ENCODE data around the gene KLRF1. TPM values are rescaled to one million over a fixed set of nuclear protein-coding genes. Genes with fewer than 3 reads are reported as not detected.

KLRF1 gene
- total RNA-seq, 1 experiment from 2014 or later: not detected

- Mint-ChIP-seq H3K36me3 (ENCODE audit: insufficient read depth, unreplicated experiment) (no peaks in the 10 kb centered on the region), H3K27ac (ENCODE audit: unreplicated experiment) (no peak overlapping the region), H3K27me3 (ENCODE audit: unreplicated experiment) (no peaks in the 10 kb centered on the region), H3K4me3 (ENCODE audit: low read depth, unreplicated experiment) (no peak overlapping the region), H3K4me1 (ENCODE audit: low read depth, unreplicated experiment) (peaks cover 8% of the 10 kb centered on the region), H3K9me3 (ENCODE audit: low read depth, unreplicated experiment) (no peaks in the 10 kb centered on the region)
- intact Hi-C loops (cut with micrococcal nuclease; ENCODE audit: unreplicated experiment): no loop called here
- no peak for DNase-seq
- no TSS peak for BruUV-seq (replicated peaks)
- CTCF ChIA-PET: no interaction called here
- TF ChIP-seq CTCF (IDR thresholded peaks at IDR 0.05; ENCODE audit: unreplicated experiment): no peak
These were observed 40.2 kb downstream of the KLRF1 start for GRCh38 chr12:9867531-9867930.

GRCh38 chr12:9868311-9868801, 41.1 kb downstream of the KLRF1 start:
- CTCF ChIA-PET: no interaction called here

GRCh38 chr12:9868951-9869306, 41.6 kb downstream of the KLRF1 start:
- H3K4me3 Mint-ChIP-seq (ENCODE audit: low read depth, unreplicated experiment): peak overlapping the region; percentile 64
- no TSS peak for BruUV-seq (replicated peaks)

More at GRCh38 chr12:9868311-9868801, 41.1 kb downstream of the KLRF1 start:
- no peaks in the 10 kb centered on the region for H3K9me3 Mint-ChIP-seq (ENCODE audit: low read depth, unreplicated experiment)
- no peak overlapping the region for H3K4me3 Mint-ChIP-seq (ENCODE audit: low read depth, unreplicated experiment)
- BruUV-seq (replicated peaks): no TSS peak
- DNase-seq: no peak
- no peaks in the 10 kb centered on the region for H3K36me3 Mint-ChIP-seq (ENCODE audit: insufficient read depth, unreplicated experiment)
- peaks cover 8% of the 10 kb centered on the region for H3K4me1 Mint-ChIP-seq (ENCODE audit: low read depth, unreplicated experiment)
- TF ChIP-seq CTCF (IDR thresholded peaks at IDR 0.05; ENCODE audit: unreplicated experiment): no peak
- H3K27me3 Mint-ChIP-seq (ENCODE audit: unreplicated experiment): no peaks in the 10 kb centered on the region
- H3K27ac Mint-ChIP-seq (ENCODE audit: unreplicated experiment): no peak overlapping the region
- intact Hi-C loops (cut with micrococcal nuclease; ENCODE audit: unreplicated experiment): no loop called here

GRCh38 chr12:9869307-9870161, 42.3 kb downstream of the KLRF1 start, which contains the start of gene CLEC2B:
Gene CLEC2B (minus strand): TSS chr12:9869354.
- Mint-ChIP-seq H3K36me3 (ENCODE audit: insufficient read depth, unreplicated experiment) (no peaks in the 10 kb centered on the region), H3K4me1 (ENCODE audit: low read depth, unreplicated experiment) (peaks cover 8% of the 10 kb centered on the region), H3K4me3 (ENCODE audit: low read depth, unreplicated experiment) (peak within 1 kb of the TSS; percentile 64), H3K9me3 (ENCODE audit: low read depth, unreplicated experiment) (no peaks in the 10 kb centered on the region), H3K27me3 (ENCODE audit: unreplicated experiment) (no peaks in the 10 kb centered on the region), H3K27ac (ENCODE audit: unreplicated experiment) (peak within 1 kb of the TSS; percentile 32)
- CTCF ChIA-PET: no interaction called here
- intact Hi-C loops (cut with micrococcal nuclease; ENCODE audit: unreplicated experiment): no loop called here
- no TSS peak for BruUV-seq (replicated peaks)
- DNase-seq: no peak
- TF ChIP-seq CTCF (IDR thresholded peaks at IDR 0.05; ENCODE audit: unreplicated experiment): no peak

More at GRCh38 chr12:9868951-9869306, 41.6 kb downstream of the KLRF1 start:
- CTCF ChIA-PET: no interaction called here
- Mint-ChIP-seq H3K36me3 (ENCODE audit: insufficient read depth, unreplicated experiment) (no peaks in the 10 kb centered on the region), H3K9me3 (ENCODE audit: low read depth, unreplicated experiment) (no peaks in the 10 kb centered on the region), H3K27me3 (ENCODE audit: unreplicated experiment) (no peaks in the 10 kb centered on the region), H3K27ac (ENCODE audit: unreplicated experiment) (no peak overlapping the region), H3K4me1 (ENCODE audit: low read depth, unreplicated experiment) (peaks cover 8% of the 10 kb centered on the region)
- no peak for TF ChIP-seq CTCF (IDR thresholded peaks at IDR 0.05; ENCODE audit: unreplicated experiment)
- intact Hi-C loops (cut with micrococcal nuclease; ENCODE audit: unreplicated experiment): no loop called here
- no peak for DNase-seq
